ENCODE results near the gene TDRKH.

The TDRKH gene

GRCh38 chr1:151790071-151790939 is at the start of gene TDRKH:
Gene TDRKH, minus strand, starts transcription at chr1:151790500. Its CDS starts 7,478 bp downstream, at chr1:151783022.
- DNase-seq (ENCODE audit: low read depth): peak; percentile 96
- peak; percentile 15 for TF ChIP-seq CTCF (IDR thresholded peaks at IDR 0.05; ENCODE audit: control insufficient read depth, insufficient read depth, low read depth, low read length, missing control alignments)
- peak within 1 kb of the TSS; percentile 63 for H3K4me3 ChIP-seq (ENCODE audit: control insufficient read depth, low read depth, low read length)

GRCh38 chr1:151839457-151840403 is 49.4 kb upstream of the TDRKH start, which contains the start of gene C2CD4D:
Gene C2CD4D, minus strand, starts transcription at chr1:151839820. Its CDS starts 831 bp downstream, at chr1:151838989.
- DNase-seq (ENCODE audit: low read depth): no peak
- H3K4me3 ChIP-seq (ENCODE audit: control insufficient read depth, low read depth, low read length): peak within 1 kb of the TSS; percentile 16

GRCh38 chr1:151839082-151839412 is 48.7 kb upstream of the TDRKH start:
- no peak for DNase-seq (ENCODE audit: low read depth)
- TF ChIP-seq CTCF (IDR thresholded peaks at IDR 0.05; ENCODE audit: control insufficient read depth, insufficient read depth, low read depth, low read length, missing control alignments): no peak
- H3K4me3 ChIP-seq (ENCODE audit: control insufficient read depth, low read depth, low read length): peak overlapping the region; percentile 16

More at GRCh38 chr1:151839457-151840403, 49.4 kb upstream of the TDRKH start, which contains the start of gene C2CD4D:
- TF ChIP-seq CTCF (IDR thresholded peaks at IDR 0.05; ENCODE audit: control insufficient read depth, insufficient read depth, low read depth, low read length, missing control alignments): no peak

- DNase-seq (ENCODE audit: low read depth): no peak
- peak overlapping the region; percentile 16 for H3K4me3 ChIP-seq (ENCODE audit: control insufficient read depth, low read depth, low read length)
- TF ChIP-seq CTCF (IDR thresholded peaks at IDR 0.05; ENCODE audit: control insufficient read depth, insufficient read depth, low read depth, low read length, missing control alignments): no peak
Measured at GRCh38 chr1:151838222-151839081, 48.2 kb upstream of the TDRKH start.

- DNase-seq (ENCODE audit: low read depth): no peak
- TF ChIP-seq CTCF (IDR thresholded peaks at IDR 0.05; ENCODE audit: control insufficient read depth, insufficient read depth, low read depth, low read length, missing control alignments): no peak
- H3K4me3 ChIP-seq (ENCODE audit: control insufficient read depth, low read depth, low read length): no peak overlapping the region; the same call in 1 of the 2 replicates
Measured at GRCh38 chr1:151837884-151838221, 47.6 kb upstream of the TDRKH start.

- H3K4me3 ChIP-seq (ENCODE audit: control insufficient read depth, low read depth, low read length): no peak overlapping the region
- no peak for TF ChIP-seq CTCF (IDR thresholded peaks at IDR 0.05; ENCODE audit: control insufficient read depth, insufficient read depth, low read depth, low read length, missing control alignments)
- no peak for DNase-seq (ENCODE audit: low read depth)
Measured at GRCh38 chr1:151837197-151837596, 46.9 kb upstream of the TDRKH start.
